NCI-H82 treated with DMSO at 0.1 percent for 48 hours (cell line): ENCODE data around the gene PCDH9.
A peak's percentile ranks its signal among the peaks of the same experiment; 100 is the strongest.

Experiments used
- DNase-seq: peaks from one replicate; lab custom pipeline; 2025; ENCODE audit not compliant: unreplicated experiment; lab: John Stamatoyannopoulos, UW

The PCDH9 gene

GRCh38 chr13:66547685-66548084 is 682.5 kb downstream of the PCDH9 start:
- no peak for DNase-seq

DNA sequence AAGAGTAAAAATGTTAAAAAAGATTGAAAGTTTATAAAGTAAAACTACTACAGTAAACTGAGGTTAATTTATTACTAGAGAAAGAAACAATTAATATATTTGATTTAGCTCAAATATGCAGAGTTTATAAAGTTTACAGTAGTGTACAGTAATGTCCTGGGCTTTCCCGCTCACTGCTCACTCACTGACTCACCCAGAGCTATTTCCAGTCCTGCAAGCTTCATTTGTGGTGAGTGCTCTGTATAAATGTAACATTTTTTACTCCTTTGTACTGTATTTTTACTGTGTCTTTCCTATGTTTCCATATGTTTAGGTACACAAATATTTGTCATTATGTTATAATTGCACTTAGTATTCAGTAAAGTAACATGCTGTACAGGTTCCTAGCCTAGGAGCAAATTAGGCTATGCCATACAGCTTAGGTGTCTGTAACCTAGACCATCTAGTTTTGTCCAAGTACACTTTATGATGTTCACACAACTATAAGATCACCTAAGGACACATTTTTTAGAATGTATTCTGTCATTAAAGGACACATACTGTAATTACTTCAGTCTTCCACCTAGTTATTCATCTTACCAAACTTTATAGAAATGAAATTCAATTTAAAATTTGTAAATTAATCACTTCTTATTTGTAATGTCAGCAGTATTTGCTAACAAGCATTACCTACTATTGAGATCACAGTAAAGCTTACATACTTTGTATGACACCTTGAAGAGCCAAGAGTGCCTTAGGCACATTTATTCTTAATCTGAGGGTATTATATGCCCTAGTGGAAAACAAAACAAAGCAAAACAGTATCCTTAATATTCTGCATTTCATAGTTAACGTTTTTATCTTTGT is 683.4 kb downstream of the PCDH9 start:
- no peak for DNase-seq

DNA sequence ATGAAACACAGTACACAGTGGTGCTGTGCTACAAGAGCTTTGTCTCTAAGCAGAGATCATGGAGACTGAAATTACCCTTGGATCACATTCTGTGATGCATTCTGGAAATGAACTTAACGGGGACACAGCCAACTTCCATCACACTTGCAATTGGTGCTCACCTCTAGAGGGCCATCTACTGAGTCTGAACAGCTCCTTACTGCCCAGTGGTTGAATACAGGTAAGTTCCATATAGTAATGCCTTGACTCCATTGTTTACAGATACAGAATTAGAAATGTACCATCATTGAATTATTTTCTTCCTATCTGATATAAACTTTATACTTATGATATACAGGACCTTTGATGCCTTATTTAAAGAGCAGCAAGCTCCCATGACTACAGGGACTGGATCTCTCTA is 686.4 kb downstream of the PCDH9 start:
- DNase-seq, result peak; percentile 34

DNA sequence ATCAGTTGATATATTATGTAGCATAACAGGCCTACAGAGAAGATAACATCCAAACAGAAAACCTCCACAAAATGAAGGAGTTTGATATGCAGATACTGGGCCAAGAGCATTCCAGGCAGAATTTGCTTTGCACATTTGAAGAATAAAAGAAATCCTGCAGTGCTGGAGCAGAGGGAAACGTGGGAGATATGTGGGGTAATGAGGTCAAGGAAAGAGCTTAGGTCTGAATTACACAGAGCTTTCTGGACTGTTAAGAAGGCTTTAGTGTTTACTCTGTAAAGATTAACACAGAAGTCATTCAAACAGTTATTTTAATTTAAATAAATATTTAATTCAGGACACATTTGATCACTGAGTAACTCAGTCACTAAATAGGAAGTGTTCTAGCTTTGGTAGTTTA is 692.7 kb downstream of the PCDH9 start:
- DNase-seq, result no peak

GRCh38 chr13:66536746-66537145 is 693.4 kb downstream of the PCDH9 start:
- DNase-seq, result no peak

- no peak for DNase-seq
Measured at GRCh38 chr13:66534561-66534960, 695.6 kb downstream of the PCDH9 start.

GRCh38 chr13:66532845-66533244 is 697.3 kb downstream of the PCDH9 start:
- no peak for DNase-seq

GRCh38 chr13:66532146-66532545 is 698.0 kb downstream of the PCDH9 start:
- no peak for DNase-seq

GRCh38 chr13:66530686-66531085 is 699.5 kb downstream of the PCDH9 start:
- DNase-seq, result no peak

DNA sequence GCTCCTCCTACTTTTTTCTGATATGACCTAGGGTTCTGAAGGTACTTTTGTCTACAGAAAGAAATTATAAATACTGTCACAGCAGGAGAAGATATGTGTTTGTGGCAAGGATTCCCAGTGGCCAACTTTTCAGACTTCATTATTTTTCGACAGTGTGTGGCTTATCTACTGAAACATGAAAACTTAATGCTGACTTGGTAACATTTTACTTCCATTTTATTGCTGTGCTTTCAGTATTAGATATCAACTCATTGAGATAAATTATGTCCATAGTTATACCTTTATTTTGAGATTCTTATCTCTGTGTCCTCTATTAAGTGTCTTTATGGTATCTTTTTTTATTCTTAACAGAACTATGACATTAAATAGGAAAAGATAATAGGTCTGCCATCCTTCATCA is 700.0 kb downstream of the PCDH9 start:
- DNase-seq, result no peak

GRCh38 chr13:66528944-66529576 is 701.1 kb downstream of the PCDH9 start:
- peak; percentile 11 for DNase-seq

DNA sequence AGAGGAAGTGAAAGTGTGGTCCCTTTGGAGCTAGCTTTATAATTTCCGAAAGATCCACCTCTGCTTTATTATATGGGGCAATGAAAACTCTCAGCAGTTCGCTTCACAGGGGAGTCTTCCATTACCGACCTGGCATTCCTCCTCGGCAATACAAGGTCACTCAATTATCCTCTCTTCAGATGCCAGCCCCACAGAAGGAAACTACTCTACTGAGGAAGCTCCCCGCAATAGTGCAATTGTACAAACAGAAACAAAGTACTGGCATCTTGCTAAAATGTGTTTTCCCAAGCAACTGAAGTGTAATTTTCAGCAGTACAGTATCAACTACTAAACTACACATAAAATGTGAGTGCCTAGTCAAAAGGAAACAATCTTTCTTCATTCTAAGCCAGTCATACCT is 702.0 kb downstream of the PCDH9 start:
- no peak for DNase-seq

DNA sequence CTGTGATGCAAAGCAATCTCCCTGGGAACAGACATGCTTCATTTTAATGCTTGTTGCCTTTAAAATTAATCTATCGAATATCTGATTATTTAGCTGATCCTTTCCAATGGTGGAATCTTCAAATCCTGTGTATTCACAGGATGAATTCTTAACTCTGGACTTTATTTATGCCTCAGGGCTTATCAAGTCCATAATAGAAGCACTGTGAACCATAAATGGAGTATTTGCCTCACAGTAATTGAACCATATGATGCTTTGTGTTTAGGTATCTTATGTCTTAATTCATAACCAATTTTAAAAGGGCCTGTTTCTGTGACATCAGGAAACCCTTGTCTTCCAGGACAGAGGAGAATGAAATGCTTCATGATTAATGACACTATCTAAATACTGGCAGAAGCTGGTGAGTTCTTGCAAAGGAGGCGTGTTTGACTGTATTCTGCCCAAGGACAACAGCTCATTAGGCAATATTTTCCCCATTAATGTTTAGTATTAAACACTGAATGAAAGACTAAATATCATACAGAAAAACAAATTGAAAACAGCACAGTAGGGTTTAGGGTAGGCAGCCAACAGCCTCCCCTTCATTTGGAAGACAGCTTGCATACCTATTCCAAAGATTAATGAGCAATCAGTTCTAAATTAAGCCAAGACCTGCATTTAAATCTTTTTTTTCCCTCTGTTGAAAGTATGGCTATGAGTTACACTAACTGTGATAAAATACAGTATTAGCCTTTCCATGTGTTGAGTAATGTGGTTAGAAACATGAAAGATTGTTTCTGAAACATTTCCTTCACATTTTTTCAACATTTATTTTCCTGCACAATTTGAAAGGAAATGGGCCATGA is 709.4 kb downstream of the PCDH9 start:
- DNase-seq, result no peak

DNA sequence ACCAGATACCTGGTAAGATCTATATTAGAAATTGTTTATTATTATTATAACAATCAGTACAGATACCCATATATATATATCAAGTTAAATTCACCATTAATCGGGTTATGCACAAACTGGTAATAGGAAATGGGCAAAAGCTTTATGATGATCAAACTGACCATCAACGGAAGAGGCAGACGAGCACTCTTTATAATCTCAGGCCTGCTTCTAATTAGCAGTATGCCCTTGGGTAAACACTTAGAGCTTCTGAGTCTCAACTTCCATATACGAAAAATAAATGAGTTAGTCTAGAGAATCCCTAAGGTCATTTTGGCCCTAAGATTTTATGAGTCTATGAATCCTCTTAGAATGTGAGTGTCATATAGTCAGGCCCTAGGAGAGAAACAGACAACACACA is 710.9 kb downstream of the PCDH9 start:
- no peak for DNase-seq

DNA sequence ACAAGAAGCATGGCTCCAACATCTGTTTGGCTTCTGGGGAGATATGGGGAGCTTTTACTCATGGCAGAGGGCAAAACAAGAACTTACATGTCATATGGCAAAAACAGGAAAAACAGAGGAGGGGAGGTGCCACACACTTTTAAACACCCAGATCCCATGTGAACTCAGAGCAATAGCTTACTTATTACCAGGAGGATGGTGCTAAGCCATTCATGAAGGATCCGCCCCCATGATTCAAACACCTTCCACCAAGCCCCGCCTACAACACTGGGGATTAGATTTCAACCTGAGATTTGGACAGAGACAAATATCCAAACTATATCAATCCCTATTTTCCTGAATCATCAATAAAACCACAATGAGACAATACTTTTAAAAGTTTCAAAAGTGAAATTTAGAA is 712.1 kb downstream of the PCDH9 start:
- no peak for DNase-seq

- no peak for DNase-seq
Measured at GRCh38 chr13:66513728-66514127, 716.4 kb downstream of the PCDH9 start.

GRCh38 chr13:66509175-66509574 is 721.0 kb downstream of the PCDH9 start:
- no peak for DNase-seq

- no peak for DNase-seq
Measured at GRCh38 chr13:66508153-66508909, 721.8 kb downstream of the PCDH9 start.

DNA sequence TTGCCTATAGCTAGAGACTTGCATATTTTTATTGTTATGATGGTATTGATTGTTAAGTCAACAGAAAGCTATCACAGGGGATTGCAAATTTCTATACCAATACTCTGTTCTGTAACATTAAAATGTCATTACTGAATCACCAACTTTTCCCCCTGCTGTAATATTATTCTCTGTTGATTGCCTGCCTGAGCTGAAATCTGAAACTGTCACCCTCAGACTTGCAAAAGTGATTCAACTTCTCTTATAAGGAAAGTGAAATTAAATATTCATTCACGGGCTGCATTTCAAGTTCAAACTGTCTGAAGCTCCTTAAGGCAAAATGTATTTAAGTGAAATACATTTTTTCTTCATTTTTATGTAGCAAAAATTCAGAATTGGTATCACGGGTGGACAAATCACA is 723.2 kb downstream of the PCDH9 start:
- DNase-seq, result no peak

GRCh38 chr13:66506051-66506777 is 723.9 kb downstream of the PCDH9 start:
- no peak for DNase-seq
